HFF-Myc (cell line): ENCODE data around the gene LZTS3.

Experiments used
- DNase-seq: peaks from one replicate; pipeline ENCODE4 v3.0.0-alpha.2; 2011; ENCODE audit warnings: low read depth; ENCODE audit errors: extremely low read depth
- H3K4me3 ChIP-seq: replicated peaks from 2 replicates; pipeline ENCODE4 v1.5.1; 2011; ENCODE audit warnings: low read depth, mild to moderate bottlenecking, control low read depth, low read length
- TF ChIP-seq, protein P1 (sequence below): IDR thresholded peaks from 2 replicates; pipeline ENCODE4 v1.5.1; 2012; ENCODE audit warnings: mild to moderate bottlenecking, low read depth, low read length, control low read depth; ENCODE audit errors: missing control alignments

Gene LZTS3

DNA sequence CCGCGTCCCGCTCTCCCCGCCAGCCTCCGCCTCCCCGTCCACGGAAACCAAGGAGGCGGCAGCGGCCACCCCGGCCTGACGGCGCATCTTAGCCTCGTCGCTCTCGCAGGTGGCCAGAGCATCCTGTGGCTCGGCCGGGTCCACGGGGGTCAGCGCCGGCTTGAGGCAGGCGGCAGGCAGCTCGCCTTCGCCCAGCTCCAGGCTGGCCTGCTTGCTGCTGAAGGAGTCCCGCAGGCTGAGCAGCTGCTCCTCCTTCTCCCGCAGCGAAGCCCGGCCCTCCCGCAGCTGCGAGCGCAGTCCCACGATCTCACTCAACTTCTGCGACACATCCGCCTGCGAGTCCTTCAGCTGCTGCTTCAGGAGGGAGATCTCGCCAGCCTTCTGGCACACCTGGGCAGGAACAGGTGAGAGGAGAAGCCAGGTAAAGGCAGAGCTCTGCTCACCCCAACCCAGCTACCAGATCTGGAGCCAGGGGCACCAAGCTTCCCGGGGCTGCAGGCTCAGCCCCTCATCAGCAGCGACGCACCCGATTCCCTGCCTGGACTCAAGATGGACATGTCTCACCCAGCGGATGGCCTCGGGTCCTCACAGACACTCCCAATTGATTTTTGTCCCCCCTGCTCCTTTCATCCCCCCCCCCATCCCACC, 8.5 kb downstream of the LZTS3 start:
- TF ChIP-seq, protein P1, sequence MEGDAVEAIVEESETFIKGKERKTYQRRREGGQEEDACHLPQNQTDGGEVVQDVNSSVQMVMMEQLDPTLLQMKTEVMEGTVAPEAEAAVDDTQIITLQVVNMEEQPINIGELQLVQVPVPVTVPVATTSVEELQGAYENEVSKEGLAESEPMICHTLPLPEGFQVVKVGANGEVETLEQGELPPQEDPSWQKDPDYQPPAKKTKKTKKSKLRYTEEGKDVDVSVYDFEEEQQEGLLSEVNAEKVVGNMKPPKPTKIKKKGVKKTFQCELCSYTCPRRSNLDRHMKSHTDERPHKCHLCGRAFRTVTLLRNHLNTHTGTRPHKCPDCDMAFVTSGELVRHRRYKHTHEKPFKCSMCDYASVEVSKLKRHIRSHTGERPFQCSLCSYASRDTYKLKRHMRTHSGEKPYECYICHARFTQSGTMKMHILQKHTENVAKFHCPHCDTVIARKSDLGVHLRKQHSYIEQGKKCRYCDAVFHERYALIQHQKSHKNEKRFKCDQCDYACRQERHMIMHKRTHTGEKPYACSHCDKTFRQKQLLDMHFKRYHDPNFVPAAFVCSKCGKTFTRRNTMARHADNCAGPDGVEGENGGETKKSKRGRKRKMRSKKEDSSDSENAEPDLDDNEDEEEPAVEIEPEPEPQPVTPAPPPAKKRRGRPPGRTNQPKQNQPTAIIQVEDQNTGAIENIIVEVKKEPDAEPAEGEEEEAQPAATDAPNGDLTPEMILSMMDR: no peak
- no peak overlapping the region for H3K4me3 ChIP-seq
- DNase-seq: no peak

- TF ChIP-seq, protein P1: no peak
- DNase-seq: no peak
- no peak overlapping the region for H3K4me3 ChIP-seq
Observed at GRCh38 chr20:3164043-3164762, 9.1 kb downstream of the LZTS3 start.

- H3K4me3 ChIP-seq: no peak overlapping the region
- DNase-seq: no peak
- TF ChIP-seq, protein P1: no peak
Observed at GRCh38 chr20:3163099-3164042, 10.0 kb downstream of the LZTS3 start.

GRCh38 chr20:3162080-3162611, 11.2 kb downstream of the LZTS3 start:
- no peak for DNase-seq
- TF ChIP-seq, protein P1: no peak
- H3K4me3 ChIP-seq: no peak overlapping the region

DNA sequence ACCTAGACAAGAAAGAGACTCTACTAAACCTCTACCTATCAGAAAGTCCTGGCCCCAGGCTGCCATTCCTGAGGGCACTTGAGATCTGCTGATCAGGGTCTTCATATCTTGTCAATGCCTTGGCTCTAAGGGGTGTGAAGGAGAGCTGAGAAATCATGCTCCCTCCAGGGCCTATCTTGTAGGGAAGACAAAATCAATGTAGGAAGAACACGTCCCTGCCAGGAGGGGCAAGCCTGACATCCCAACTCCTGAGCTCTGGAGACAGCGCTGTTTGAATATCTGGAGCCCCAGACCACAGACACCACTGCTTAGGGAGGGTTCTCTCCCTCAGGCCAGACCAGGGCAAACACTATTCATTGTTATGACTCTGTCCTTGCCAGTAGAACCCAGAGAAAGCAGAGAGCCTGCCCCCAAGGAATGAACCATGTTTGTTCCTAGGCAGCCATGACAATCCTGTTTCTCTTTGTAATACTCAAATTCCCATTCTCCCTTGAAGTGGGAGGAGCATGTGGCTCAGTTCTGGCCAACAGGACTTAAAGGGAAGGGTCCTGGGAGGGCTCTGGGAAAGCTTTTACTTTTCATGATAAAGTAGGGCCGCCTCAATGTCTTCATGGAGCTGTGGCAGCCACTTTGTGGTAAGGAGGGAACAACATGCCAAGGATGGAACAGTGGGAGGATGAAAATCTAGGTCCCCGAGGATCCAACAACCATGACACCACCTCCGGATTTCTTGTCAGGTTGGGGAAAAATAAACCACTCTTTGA, 11.9 kb downstream of the LZTS3 start:
- no peak overlapping the region for H3K4me3 ChIP-seq
- TF ChIP-seq, protein P1: no peak
- DNase-seq: no peak

GRCh38 chr20:3160418-3160817, 12.9 kb downstream of the LZTS3 start:
- no peak for DNase-seq
- H3K4me3 ChIP-seq: no peak overlapping the region
- TF ChIP-seq, protein P1: no peak
